ENCODE measurements around the gene POU2AF3.

GRCh38 chr11:111347002-111347722, 48.8 kb downstream of the POU2AF3 start:
- no peak for TF ChIP-seq CTCF (IDR thresholded peaks at IDR 0.05)
- no peak for TF ChIP-seq ZFX (IDR thresholded peaks at IDR 0.05; ENCODE audit: borderline replicate concordance)

Measured in 22Rv1 (cell line).